Kidney capillary endothelial cell (primary cell): ENCODE measurements around the gene PLXNB2.

Source experiments
- DNase-seq: peaks from one replicate; pipeline ENCODE4 v3.0.0-alpha.2; 2018; ENCODE audit warnings: low spot score

Gene PLXNB2

DNA sequence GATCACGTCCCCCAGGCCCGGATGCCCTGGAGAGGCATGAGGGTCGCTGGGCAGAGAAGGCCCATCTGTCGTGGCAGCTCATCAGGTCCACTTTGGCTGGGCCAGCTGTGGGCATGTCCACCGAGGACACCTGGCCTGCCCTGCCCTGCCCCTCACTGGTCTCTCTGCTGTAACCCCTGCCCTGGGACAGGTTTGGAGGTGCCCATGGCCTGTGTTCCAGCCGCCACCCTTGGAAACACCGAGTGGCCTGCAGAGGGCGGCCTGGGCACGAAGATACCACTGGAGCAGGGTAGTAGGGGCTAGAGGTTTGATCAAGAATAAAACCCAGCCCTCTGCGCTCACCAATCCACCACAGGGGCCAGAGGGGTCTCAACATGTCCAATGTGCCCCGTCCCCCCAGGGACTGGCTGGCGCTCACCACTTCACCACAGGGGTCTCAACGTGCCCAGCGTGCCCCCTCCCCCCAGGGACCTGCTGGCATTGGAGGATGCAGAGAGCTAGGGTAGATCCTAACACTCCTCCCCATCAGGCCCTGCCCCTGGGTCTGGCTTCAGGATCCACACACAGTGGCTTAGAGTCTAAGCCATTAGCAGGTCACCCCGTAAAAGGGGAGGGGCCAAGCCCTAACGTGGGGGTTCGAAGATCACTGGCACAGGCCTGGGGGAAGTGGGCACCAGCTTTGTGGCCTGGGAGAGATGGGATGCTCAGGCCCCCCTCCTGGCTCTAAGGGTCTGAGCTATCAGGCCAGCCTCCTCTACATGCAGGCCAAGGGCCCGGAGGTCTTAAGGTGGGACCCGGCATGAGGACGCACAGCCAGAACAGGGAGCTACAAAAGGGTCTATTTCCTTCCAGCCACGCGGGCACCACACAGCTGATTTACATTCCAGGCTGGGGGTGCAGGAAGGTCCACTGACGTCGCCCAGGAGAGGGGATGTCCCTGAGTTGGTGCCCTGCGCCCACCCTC is 55.1 kb downstream of the PLXNB2 start:
- peak; percentile 72 for DNase-seq

DNA sequence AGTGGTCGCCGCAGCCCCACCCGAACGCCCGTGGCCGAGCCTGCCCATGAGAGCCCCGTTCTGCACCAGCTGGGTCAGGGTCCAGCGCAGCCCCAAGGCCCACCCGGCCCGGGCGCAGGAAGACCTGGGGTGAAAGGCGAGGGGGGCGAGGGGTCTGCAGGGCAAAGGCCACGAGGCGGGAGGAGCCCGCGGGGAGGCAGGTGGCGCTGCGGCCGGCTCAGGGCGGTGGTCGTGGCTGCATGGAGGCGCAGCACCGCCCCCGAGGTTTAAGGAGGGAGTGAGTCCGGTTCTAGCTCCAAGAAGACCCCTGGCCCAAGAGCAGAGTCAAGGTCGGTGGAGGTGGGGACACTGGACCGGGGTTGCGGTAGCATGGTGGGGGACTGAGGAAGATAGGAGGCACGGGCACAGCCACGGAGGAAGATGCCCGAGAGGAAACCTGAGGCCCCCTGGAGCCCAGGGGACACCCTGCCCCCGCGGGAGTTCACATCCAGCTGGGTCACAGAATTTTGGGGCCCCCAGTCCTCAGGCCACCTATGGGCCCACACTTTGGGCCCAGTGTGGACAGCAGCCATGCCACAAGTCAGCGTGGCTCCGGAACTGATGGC is 55.9 kb downstream of the PLXNB2 start:
- no peak for DNase-seq

DNA sequence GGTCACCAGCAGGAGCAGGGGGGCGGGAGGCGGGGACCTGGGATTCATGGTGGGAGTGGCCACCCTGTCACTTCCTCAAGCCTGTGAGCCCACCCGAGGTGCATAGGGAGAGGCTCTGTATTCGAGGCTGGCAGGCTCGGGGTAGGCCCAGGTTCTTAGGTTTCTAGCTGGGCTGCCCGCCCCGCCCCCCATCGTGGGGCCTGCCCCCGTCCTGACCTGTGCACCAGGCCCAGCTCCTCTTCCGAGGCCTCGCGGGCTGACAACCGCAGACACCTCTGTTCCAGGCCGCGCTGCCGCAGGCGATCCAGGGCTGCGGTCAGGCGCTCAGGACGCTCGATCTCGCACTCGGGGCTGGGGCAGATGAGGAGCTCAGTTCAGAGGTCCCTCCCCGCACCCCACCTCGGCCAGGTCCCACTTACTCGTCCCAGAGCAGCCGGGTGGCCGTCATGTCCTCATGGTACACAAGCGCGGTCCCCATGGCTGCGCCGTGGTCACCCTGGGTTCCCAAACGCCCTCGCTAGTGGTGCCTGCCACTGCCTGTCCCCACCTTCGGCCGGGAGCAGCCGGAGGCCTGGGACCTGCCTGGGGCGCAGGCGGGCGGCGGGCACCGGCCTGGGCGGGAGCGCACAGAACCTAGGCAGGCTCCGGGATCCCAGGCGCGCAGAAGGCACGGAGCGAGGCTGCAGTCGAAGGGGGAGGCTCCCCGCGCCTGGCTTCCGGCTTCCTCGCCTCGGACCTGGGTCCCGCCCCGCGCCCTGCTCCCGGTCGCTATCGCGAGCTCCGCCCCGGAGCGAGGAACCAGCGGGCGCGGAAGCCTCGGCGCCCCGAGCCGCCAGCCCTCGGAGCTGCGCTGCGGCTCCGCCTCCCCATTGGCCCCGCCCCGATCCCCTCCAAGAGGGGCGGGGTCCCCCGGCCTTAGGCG is 56.6 kb downstream of the PLXNB2 start, which contains the start of gene HDAC10:
TSS of gene HDAC10 (minus strand) at position 711 of the 922 bp plus-strand sequence. CDS start at position 478, 233 bp downstream.
- DNase-seq: no peak

DNA sequence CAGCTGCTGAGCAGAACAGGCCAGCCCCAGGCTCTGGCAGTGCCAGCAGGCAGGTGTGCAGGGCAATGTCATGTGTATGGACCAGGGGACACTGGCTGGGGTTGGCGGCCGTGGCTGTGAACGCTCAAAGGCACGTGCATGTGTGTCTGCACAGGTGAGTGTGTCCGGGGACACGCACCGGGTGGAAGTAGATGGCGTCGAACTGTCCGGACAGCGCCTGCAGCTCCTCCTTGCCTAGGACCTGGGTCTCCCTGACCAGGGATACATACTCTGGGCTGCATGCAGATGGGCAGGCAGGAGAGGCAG is 57.2 kb downstream of the PLXNB2 start:
- DNase-seq: no peak

DNA sequence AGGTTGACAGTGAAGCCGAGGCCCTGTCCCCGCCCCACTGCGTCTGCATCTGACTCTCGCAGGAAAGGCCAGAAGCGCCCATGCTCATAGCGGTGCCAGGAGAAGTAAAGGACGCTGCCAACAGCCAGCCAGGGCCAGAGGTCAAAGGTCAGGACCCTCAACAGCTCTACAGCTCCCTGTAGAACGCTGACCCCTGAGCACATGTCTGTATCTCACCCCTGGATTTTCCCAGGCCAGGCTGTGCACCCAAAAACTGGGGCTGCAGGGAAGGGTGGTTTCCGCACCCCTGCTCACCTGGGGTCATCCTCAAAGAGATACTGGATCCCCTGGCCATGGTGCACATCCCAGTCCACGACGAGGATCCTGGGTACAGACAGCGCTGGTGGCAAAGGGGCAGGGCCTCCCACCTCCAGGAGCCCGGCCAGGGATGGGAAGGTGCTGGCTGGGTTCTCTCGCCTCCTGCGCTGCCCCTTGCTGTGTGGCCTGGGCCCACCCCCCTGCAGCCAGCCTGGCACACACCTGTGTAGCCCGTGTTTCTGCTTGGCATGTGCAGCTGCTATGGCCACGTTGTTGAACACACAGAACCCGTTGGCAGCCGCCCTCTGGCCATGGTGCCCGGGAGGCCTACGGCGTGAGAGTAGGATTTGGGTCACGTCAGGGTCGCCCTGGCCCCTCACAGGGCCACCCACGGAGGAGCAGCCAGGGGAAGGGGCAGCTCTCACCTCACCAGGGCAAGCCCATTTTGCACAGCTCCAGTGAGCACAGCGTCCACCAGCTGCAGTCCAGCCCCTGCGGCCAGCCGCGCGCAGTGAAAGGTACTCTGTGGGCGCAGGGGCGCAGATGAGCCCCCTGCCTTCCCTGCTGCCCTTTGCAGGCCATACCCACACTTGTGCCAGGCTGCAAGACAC is 57.9 kb downstream of the PLXNB2 start:
- no peak for DNase-seq

DNA sequence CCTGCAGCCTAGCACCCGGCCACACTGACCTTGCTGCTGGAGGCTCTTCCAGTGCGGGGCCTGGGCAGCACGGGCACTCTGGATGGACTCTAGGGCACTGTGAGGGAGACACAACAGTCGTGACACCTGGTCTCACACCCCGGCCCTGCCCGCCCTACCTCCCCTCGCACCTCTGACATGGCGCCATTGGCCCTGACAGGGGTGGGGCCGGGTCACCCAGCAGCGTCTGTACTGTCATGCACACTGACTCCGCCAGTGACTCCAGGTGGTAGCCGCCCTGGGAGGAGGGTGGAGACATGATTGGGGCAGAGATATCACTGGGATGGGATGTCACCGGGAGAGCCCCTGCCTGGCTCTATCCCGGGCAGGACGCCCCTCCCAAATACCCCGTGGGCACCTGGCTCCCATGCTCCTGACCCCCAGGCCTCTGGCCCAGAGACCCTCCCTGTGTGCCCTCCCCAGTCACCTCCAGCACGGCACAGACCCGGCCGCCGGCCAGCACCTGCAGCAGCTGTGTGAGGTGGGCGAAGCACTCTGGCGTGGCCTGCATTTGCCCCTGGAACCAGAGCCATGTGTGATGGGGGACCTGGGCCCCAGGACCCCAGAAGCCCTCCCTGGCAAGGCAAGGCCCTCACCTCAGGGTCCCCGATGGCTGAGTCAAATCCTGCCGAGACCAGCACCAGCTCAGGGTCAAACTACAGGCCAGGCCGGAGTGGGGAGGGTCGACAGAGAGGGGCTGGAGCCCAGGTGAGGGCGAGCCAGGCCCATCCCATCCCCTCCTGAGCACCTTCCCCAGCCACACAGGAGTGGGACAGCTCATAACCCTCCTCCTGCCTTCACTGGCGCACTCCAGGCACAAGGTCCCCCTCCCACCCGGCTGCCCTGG is 59.0 kb downstream of the PLXNB2 start:
- no peak for DNase-seq

DNA sequence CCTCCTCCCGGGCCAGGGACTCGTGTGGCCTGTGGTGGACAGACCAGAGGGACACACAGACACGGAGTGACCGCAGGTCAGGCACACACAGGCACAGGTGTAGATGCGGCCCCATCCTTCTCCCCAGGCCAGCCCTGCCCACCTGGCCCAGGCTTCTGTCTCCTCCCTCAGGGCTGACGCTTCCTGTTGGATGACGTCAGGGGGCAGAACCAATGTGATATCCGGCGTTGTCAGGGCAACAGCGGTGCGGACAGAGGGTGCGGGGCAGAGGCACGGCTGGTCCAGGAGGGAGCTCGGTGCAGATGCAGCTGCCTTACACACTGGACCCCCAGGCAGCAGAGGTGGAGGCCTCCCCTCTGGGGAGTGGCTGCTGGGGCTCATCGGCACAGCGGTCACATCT is 59.7 kb downstream of the PLXNB2 start:
- no peak for DNase-seq

DNA sequence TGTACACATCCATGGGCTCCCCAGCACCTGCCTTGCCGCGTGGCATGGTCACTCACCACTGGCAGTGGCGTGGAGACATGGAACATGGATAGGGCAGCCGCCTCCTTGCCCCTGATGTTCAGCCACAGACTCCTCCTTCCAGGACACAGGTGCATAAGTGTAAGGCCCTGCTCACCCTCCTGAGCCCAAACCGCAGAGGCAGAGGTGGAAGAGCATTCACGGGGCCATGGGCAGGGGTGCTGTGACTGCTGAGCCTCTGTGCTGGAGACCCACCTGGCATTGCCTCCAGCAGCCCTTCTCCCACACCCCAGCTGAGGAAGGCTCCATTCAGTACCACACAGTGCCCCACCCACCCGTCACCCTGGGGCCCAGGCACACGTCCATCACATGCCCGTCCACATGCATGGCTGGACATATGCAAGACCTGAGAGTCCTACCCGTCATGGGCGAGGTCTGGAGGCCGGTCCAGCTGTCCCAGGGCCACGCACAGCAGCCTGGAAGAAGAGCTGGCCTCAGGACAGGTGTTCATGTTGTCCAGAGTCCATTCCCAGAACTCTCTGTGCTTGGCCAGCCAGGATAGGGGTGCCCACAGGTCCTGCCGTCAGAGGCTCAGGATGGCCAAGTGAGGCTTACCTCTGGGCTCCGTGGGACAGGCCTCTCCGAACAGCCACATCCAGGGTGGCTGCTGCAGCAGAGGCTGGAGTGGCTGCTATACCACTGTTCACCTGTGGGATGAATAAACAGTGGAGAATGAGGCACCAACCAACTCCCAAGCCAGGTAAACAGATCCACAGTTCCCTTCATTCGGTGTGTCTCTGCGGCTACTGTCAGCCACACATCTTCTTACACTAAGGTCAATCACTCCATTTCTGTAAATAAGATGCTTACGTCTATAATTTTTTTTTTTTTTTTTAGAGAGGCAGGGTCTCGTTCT is 60.9 kb downstream of the PLXNB2 start:
- DNase-seq: no peak

DNA sequence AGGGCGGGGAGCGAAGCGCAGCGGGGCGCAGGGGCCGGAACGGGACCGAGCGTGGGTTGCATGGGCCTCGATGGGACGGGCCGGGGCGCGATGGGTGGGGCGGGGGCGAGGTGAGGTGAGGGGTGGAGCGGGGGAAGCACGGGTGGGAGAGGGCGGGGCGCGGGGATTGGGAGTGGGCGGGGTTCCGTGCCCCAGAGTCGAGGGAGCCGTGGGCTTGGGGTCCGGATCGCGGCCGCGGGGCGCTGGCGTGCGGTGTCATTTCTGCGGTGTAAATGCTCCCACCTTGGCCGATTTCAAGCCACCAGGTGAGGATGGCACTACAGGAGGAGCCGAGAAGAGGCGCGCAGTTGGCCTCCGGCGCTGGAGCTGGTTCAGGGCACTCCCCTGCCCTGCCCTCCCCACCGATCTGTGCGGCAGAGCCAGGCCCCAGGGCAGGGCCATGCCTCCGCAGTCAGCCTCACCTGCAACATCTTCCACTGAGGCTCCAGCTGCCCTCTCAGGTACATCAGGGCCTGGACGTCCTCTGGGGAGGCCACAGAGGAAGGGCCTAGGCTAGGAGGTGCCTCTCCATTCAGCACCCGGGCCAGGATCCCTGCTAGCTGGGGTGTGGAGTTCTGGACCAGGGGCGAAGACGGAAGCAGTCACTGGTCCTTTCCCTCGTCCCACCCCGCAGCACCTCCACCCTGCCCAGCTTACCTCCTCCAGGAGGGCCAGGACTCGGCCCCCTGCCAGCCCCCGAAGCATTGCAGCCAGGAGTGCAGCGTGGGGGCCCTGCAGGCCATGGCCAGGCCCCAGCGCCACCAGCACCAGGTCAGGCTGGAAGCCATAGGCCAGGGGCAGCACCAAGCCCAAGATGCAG is 62.0 kb downstream of the PLXNB2 start:
- no peak for DNase-seq

DNA sequence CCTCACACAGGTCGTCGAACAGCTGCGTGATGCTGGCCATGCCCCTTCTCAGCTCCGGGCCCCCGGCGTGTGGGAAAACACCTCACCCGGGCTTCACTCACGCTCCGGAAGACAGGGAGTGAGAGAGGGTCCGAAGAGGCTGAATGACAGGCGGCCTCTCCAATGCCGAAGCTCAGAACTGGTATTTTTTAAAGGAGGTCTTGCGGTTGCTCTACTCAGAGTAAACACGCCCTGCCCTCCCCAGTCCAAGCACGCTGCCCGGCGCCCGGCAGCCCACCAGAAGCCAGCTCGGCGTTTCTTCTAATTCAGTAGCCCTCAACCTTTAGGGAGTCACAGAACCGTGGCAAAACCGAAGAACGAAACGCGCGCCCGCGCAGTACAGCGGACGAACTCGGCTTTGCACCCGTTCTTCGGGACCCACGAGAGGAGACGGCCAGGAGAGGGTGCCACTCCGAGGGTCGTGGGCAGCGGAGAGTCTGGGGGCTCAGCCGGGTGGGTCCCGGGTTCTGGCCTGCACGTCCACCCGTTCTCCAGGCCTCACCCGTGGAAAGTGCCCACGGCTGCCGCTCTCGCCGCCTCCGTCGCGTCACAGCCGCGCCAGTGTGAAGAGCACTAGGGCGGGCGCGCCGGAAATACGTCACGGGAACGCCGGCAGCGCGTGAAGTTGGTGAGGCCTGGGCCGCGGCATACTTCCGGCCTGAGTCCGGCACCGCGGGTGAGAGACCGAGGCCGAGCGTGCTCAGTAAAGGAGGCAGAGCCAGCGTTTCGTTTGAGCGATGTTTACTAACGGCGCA is 62.8 kb downstream of the PLXNB2 start, which contains the start of gene TUBGCP6:
TSS of gene TUBGCP6 (minus strand) at position 604 of the 794 bp plus-strand sequence. CDS start at position 40, 564 bp downstream.
- DNase-seq: peak; percentile 86

DNA sequence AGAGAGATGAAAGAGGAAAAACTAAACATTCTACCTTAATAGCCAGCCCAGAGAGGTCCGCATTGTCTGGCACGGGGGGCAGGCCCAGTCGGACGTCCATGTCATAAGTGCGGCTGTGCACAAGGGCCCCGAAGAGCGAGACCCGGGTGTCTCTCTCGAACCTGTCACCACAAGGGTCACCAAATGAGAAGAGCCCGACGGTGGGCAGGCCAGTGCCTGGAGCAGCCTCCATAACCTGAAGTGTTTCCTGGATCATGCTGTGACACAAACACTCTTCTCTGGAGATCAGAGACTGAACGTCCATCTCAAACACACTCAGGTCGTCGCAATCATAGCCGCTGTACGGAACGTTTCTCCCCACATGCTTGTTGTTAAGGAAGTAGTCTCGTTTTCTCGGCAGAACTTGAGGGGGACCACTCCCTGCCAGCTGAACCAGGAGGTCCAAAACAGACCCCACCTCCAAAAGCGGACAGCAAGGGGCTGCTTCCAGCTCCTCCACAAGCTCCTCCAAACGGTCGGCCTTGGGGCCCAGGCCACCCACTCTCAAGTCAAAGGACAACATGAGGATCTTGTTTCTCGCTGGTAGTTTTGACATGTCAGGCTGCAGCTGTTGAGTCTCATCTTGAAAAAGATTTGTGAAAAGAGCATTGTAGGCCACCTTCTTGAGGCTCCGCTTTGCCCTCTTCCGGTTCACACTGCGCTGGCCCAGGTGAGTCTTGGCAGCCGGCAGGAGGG is 63.6 kb downstream of the PLXNB2 start:
- no peak for DNase-seq

DNA sequence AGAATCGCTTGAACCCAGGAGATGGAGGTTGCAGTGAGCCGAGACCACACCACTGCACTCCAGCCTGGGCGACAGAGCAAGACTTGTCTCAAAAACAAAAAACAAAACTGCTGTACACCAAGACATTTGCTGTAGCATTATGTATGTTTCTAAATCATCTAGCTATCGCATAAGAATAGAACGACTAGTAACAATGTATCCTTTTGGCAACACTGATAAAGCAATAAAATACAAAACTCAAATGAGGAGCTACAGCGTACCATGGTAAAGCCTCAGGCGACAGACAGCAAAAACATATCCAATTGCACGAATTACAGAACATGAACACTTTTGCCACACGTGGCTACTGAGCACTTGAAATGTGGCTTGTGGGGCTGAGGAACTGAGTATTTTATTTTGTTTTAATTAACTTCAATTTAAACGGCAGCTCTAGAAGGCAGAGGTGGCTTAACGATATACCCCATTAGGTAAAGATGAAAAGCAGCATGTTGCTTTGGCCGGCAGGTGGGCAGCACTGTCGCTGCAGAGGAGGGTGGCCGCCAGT is 65.0 kb downstream of the PLXNB2 start:
- no peak for DNase-seq

DNA sequence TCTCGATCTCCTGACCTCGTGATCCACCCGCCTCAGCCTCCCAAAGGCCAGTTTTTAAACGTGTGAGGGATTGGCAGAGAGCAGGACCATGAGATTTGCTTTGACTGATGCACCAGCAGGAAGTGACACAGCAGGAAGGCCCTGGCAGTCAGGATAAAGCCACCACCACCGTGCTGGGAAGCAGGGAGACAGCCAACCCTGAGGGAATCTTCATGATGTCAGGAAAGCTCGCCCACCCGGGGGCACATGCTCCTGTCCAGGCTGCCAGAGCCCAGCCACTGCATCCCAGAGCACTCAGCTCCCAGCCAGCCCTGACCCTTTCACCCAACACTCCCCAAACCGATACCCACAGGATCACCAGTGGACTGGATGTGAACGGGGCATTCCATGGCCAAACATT is 68.7 kb downstream of the PLXNB2 start:
- no peak for DNase-seq

DNA sequence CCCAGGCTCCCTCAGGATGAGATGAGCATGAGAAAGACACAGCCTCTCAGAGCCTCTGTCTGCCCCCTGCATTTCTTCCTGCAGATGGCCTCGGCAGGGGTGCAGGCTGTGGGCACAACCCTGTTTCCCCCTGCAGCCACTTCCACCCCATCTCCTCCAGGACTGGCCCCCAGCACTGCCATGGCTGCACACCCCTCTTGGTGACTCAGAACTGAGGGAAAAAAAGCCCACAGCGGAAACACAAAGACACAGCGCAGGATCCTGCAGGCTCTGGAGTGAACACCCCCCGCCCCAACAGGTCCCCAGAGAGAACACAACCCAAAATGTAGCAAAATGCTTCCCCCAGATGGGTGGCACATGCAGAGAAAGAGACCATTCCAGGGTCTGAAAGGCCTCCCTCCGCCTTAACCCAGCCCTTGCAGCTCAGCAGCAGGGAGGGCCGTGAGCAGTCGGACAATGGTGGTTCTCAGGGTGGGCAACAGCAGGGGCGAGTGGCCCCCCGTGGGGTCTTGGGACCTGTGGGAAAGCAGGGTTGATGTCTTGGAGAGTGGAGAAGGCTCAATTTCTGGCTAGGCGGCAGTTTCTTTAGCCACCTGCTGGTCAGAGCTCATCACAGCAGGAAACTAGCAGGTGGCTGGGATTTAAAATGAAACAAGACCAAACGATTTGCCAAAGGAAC is 70.6 kb downstream of the PLXNB2 start:
- DNase-seq: no peak

DNA sequence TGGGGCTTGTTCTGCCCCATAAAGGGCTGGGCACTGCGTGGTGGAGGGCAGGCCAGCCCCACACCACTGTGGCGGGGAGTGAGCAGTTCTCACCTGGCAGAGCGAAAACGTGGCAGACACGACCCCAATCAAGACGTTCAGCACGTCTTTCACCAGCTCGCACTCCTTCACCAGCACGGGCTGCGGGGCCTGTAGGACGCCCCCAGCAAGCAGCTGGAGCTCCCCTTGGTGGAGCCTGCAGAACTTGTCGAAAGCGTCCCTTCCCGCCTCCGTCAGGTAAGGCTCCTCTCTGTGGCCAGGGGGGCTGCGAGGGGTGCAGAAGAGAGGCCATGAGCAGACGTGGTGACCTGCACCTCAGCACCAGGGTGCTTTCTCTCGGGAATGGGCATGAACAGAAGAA is 74.2 kb downstream of the PLXNB2 start:
- no peak for DNase-seq
